ENCODE data around the gene ZNHIT2. TPM values are rescaled to one million over a fixed set of nuclear protein-coding genes. Genes with fewer than 3 reads are reported as not detected.

The ZNHIT2 gene
- total and polyA plus RNA-seq, 2 donors, result 2.6 to 19.8 TPM

- H3K36me3 ChIP-seq (ENCODE audit: insufficient read depth), result peaks cover 11% of the 10 kb centered on the region
- no peak for DNase-seq (ENCODE audit: extremely low spot score)
- WGBS, result 89% methylated on average over 19 of the region's 19 CpGs
- no peaks in the 10 kb centered on the region for H3K4me1 ChIP-seq (ENCODE audit: insufficient read depth)
- no peak overlapping the region for H3K27ac ChIP-seq (ENCODE audit: low read depth)
- H3K4me3 ChIP-seq (ENCODE audit: low read depth, low read length), result no peak overlapping the region
These were observed 13.3 kb upstream of the ZNHIT2 start for GRCh38 chr11:65130631-65131416.

GRCh38 chr11:65129649-65130441, 12.3 kb upstream of the ZNHIT2 start:
- no peak for DNase-seq (ENCODE audit: extremely low spot score)
- H3K27ac ChIP-seq (ENCODE audit: low read depth), result no peak overlapping the region
- H3K36me3 ChIP-seq (ENCODE audit: insufficient read depth), result peaks cover 11% of the 10 kb centered on the region
- 86% methylated on average over 13 of the region's 13 CpGs for WGBS
- no peak overlapping the region for H3K4me3 ChIP-seq (ENCODE audit: low read depth, low read length)
- no peaks in the 10 kb centered on the region for H3K4me1 ChIP-seq (ENCODE audit: insufficient read depth)

GRCh38 chr11:65128182-65129145, 11.0 kb upstream of the ZNHIT2 start:
- WGBS, result 86% methylated on average over 15 of the region's 15 CpGs
- peaks cover 11% of the 10 kb centered on the region for H3K36me3 ChIP-seq (ENCODE audit: insufficient read depth)

GRCh38 chr11:65127473-65128181, 10.1 kb upstream of the ZNHIT2 start:
- H3K27ac ChIP-seq (ENCODE audit: low read depth), result no peak overlapping the region
- 77% methylated on average over 12 of the region's 12 CpGs for WGBS
- DNase-seq (ENCODE audit: extremely low spot score), result no peak
- no peaks in the 10 kb centered on the region for H3K4me1 ChIP-seq (ENCODE audit: insufficient read depth)
- H3K36me3 ChIP-seq (ENCODE audit: insufficient read depth), result peaks cover 11% of the 10 kb centered on the region
- H3K4me3 ChIP-seq (ENCODE audit: low read depth, low read length), result no peak overlapping the region

More at GRCh38 chr11:65128182-65129145, 11.0 kb upstream of the ZNHIT2 start:
- H3K4me3 ChIP-seq (ENCODE audit: low read depth, low read length), result no peak overlapping the region
- DNase-seq (ENCODE audit: extremely low spot score), result no peak
- no peaks in the 10 kb centered on the region for H3K4me1 ChIP-seq (ENCODE audit: insufficient read depth)
- H3K27ac ChIP-seq (ENCODE audit: low read depth), result no peak overlapping the region

- Histone ChIP-seq H3K4me3 (ENCODE audit: low read depth, low read length) (no peak overlapping the region), H3K36me3 (ENCODE audit: insufficient read depth) (peaks cover 11% of the 10 kb centered on the region), H3K4me1 (ENCODE audit: insufficient read depth) (no peaks in the 10 kb centered on the region), H3K27ac (ENCODE audit: low read depth) (no peak overlapping the region)
- 75% methylated on average over 6 of the region's 6 CpGs for WGBS
- DNase-seq (ENCODE audit: extremely low spot score), result no peak
These were observed 9.2 kb upstream of the ZNHIT2 start for GRCh38 chr11:65126624-65127274.

GRCh38 chr11:65125197-65126056, 7.9 kb upstream of the ZNHIT2 start:
- Histone ChIP-seq H3K36me3 (ENCODE audit: insufficient read depth) (peaks cover 7% of the 10 kb centered on the region), H3K4me1 (ENCODE audit: insufficient read depth) (no peaks in the 10 kb centered on the region), H3K27ac (ENCODE audit: low read depth) (no peak overlapping the region), H3K4me3 (ENCODE audit: low read depth, low read length) (no peak overlapping the region)
- 89% methylated on average over 12 of the region's 12 CpGs for WGBS
- DNase-seq (ENCODE audit: extremely low spot score), result no peak

- DNase-seq (ENCODE audit: extremely low spot score), result no peak
- Histone ChIP-seq H3K36me3 (ENCODE audit: insufficient read depth) (peaks cover 3% of the 10 kb centered on the region), H3K27ac (ENCODE audit: low read depth) (no peak overlapping the region), H3K4me3 (ENCODE audit: low read depth, low read length) (no peak overlapping the region), H3K4me1 (ENCODE audit: insufficient read depth) (no peaks in the 10 kb centered on the region)
- 89% methylated on average over 5 of the region's 5 CpGs for WGBS
These were observed 7.1 kb upstream of the ZNHIT2 start for GRCh38 chr11:65124480-65125196.

GRCh38 chr11:65121865-65122696, 4.6 kb upstream of the ZNHIT2 start, which contains the start of the genes FAU and MRPL49:
Gene FAU (minus strand): TSS chr11:65122134. CDS start chr11:65121813, 321 bp downstream.
Gene MRPL49 (plus strand): TSS chr11:65122321. CDS start chr11:65122347, 26 bp downstream.
- peak within 1 kb of the TSS; percentile 71 for H3K4me3 ChIP-seq (ENCODE audit: low read depth, low read length)
- under 1% methylated on average over 64 of the region's 64 CpGs for WGBS
- no peaks in the 10 kb centered on the region for H3K4me1 ChIP-seq (ENCODE audit: insufficient read depth)
- no peaks in the 10 kb centered on the region for H3K36me3 ChIP-seq (ENCODE audit: insufficient read depth)
- H3K27ac ChIP-seq (ENCODE audit: low read depth), result peak within 1 kb of the TSS; percentile 91
- DNase-seq (ENCODE audit: extremely low spot score), result peak; percentile 88

- WGBS, result 2% methylated on average over 22 of the region's 22 CpGs
- H3K27ac ChIP-seq (ENCODE audit: low read depth), result peak overlapping the region; percentile 91
- H3K4me1 ChIP-seq (ENCODE audit: insufficient read depth), result no peaks in the 10 kb centered on the region
- no peaks in the 10 kb centered on the region for H3K36me3 ChIP-seq (ENCODE audit: insufficient read depth)
- peak overlapping the region; percentile 71 for H3K4me3 ChIP-seq (ENCODE audit: low read depth, low read length)
- no peak for DNase-seq (ENCODE audit: extremely low spot score)
These were observed 4.0 kb upstream of the ZNHIT2 start for GRCh38 chr11:65121447-65121864.

GRCh38 chr11:65120831-65121230, 3.3 kb upstream of the ZNHIT2 start:
- WGBS, result 92% methylated on average over 3 of the region's 3 CpGs
- Histone ChIP-seq H3K4me3 (ENCODE audit: low read depth, low read length) (peak overlapping the region; percentile 71), H3K4me1 (ENCODE audit: insufficient read depth) (no peaks in the 10 kb centered on the region)

More at GRCh38 chr11:65120831-65121230, 3.3 kb upstream of the ZNHIT2 start:
- DNase-seq (ENCODE audit: extremely low spot score), result no peak
- H3K27ac ChIP-seq (ENCODE audit: low read depth), result no peak overlapping the region
- H3K36me3 ChIP-seq (ENCODE audit: insufficient read depth), result no peaks in the 10 kb centered on the region

All from urinary bladder (tissue), 4 donors.